Right ventricle myocardium superior (tissue), 1 donor: ENCODE results near the gene AMY2B. TPM values are rescaled to one million over a fixed set of nuclear protein-coding genes. Genes with fewer than 3 reads are reported as not detected.
"Not testable (repeated sequence)": the region's sequence is repeated elsewhere in the genome, so short reads cannot be mapped to it uniquely, and the experiment has no call there.

Source experiments
- ATAC-seq: fragments of 200-7000 bp; cut with Tn5 transposase; one replicate; pipeline ENCODE4 v1.9.1; 2020; ENCODE audit warnings: mild to moderate bottlenecking; ENCODE audit not compliant: poor library complexity
- DNase-seq: peaks from one replicate; pipeline ENCODE4 v3.0.0-alpha.2; 2020
- intact Hi-C: fragments of 100-400 bp; cut with DNase I; formaldehyde crosslinking; loops from one replicate; pipeline ENCODE4 v1.11.2; 2022
- total RNA-seq: library from RNA; stranded (reverse); fragmentation: NEBNext Ultra II Directional; extraction: Animal tissue kit (Norgen Biotek cat#: 25700); gene quantifications from one replicate; pipeline ENCODE4 v1.2.1, GENCODE V29; 2021
- donor health status: DM: no; HTN: yes; CAD: no; lungs with severe emphysema.

Gene AMY2B
- total RNA-seq, 1 donor from 2014 or later, result 19.1 TPM

DNA sequence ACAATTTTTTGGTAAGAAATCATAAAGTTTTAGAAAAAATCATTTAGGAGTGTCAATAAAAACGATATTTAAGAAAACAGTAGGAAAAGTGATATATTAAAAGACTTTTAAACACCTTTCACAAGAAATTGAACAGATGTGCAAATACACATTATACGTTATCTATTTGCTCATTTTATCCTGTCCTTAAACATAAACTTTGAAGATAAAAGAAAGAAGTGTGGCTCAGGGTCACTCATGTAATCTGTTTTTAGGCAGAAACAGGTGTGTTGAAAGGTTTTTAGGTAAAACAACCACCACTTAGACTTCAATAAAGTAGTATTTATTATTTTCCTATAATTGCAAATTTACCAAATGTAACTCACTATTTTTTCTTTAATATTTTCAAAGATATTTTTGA is 13.1 kb downstream of the AMY2B start:
- DNase-seq (no peak), ATAC-seq (no peak)
- intact Hi-C loops, result no loop called here

DNA sequence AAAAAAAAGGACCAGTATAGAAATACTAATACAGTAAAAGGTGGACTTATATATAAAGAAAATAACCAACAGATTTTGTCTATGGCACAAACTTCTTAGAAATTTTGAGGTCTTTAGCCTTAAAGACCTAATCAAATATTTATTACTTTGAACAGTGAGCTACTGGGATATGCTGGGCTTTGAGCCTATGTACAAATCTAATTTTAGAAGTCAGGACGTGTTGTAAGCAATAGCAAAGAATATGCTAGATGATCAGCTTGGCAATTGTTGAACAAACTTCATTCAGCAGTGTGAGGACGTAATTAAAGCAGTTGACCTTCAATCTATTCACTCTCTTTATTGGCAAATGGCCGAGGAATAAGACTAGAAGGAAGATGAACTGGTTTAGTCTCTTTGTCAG is 31.4 kb downstream of the AMY2B start:
- DNase-seq, intact Hi-C loops: not testable (repeated sequence)

DNA sequence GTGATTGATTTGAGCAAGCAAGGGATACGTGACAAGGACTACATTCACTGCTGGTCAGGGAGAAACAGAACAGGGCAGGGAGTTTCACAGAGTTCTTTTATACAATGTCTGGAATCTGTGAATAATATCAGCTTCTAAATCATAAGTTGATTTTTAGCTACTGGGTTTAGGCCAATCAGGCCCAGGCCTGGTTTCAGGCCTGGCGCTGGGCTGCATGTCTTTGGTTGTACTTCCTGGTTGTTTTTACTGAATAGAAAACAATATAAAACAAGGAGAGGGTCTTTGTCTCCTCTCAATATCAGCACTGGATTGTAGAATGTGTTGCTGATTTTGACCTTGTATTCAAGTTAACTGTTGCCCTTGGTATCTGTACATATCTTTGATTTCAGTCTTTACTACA is 45.0 kb downstream of the AMY2B start:
- no peak for ATAC-seq
- intact Hi-C loops, result no loop called here
- no peak for DNase-seq

More for the DNA sequence above, 31.4 kb downstream of the AMY2B start:
- ATAC-seq, result not testable (repeated sequence)

DNA sequence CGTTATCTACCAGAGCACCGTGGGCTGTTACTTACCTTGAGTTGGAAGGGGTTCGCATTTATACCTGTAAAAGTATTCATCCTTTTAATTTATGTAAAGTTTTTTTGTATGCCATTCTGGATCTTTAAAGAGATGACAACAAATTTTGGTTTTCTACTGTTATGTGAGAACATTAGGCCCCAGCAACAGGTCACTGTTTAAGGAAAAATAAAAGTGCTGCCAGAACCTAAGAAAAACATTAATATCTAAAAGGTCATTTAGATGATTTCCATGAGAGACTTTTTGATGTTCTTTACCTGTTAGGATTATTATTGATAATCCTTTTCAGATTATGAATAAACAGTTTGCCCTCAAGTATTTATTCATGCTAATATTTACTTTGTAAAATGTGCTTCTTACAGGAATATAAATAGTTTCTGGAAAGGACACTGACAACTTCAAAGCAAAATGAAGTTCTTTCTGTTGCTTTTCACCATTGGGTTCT is 45.6 kb downstream of the AMY2B start, which contains the start of gene AMY2A:
AMY2A (plus strand) TSS at position 434 of the 484 bp plus-strand sequence; CDS start at position 448, 14 bp downstream.
- ATAC-seq, intact Hi-C loops, DNase-seq: not testable (repeated sequence)

DNA sequence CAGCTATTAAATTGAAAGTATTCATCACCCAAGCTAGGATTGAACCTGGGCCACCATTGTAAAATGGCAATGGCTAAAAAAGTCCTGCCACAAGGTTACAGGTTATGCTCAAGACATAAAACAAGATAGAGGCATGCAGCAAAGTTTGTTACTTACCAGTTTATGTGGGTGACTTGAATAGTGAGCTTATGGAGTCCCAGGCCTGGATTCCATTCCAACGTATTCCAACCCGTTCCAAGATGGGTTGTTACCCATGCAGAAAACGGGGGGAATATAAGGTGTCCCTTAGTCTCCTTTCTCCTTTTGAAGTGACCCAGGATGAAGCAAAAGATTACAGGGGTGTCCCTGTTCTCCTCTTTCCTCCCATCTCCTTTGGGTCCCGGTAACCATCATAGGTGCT is 56.0 kb downstream of the AMY2B start:
- intact Hi-C loops, ATAC-seq, DNase-seq: not testable (repeated sequence)

Other genes with a start within 250 kb of the AMY2B start
- 18.7 TPM for gene RNPC3, start 45.9 kb upstream of the AMY2B start, total RNA-seq
- gene AMY2A, start 45.8 kb downstream of the AMY2B start, total RNA-seq, result not detected
- gene AMY1A, start 84.2 kb downstream of the AMY2B start, total RNA-seq, result not detected
- not detected for gene AMY1B, start 124.6 kb downstream of the AMY2B start, total RNA-seq
- gene AMY1C, start 178.3 kb downstream of the AMY2B start, total RNA-seq, result not detected